ENCODE measurements around the gene TES. TPM values are rescaled to one million over a fixed set of nuclear protein-coding genes. Genes with fewer than 3 reads are reported as not detected.
A peak's percentile ranks its signal among the peaks of the same experiment; 100 is the strongest.

Gene TES
- total RNA-seq, 2 experiments from 2014 or later = 134 to 140 TPM

DNA sequence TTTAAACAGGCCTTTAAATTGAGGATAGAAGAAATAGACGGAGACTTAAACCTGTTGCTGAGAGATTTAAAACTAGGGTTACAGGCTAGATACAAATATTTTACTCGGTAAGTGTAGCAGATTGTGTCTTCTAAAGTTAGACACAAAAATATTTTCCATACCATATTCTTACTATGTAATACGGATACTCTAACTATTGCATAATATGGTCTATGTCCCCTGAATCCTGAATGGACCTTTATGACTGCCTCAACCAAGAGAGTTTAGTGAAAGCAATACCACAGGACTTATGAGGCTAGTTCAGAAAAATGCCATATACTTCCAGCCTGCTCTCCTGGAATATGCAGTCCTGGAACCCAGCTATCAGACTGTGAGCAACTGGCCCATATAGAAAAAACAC is 13.4 kb upstream of the TES start:
- CTCF ChIA-PET = no interaction called here

DNA sequence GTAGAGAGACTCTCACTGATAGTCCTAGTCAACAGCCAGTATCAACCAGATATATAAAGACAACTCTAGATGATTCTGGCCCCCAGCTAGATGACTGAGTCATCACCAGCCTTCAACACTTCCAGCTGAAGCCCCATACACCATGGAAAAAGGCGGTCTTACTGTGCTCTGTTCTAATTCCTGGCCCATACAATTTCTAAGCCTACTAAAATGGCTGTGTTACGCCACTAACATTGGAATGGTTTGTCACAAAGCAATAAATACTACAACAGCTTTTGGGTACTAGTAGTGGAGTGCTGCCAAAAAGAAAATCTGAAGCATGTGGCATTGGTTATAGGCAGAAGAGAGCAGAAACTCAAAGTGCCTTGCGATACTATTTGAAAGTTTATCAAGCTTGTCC is 13.0 kb upstream of the TES start:
- peaks cover 11% of the 10 kb centered on the region for H3K27me3 Mint-ChIP-seq
- POLR2A ChIA-PET = no interaction called here

More for the DNA sequence above, 13.4 kb upstream of the TES start:
- DNase-seq = no peak
- Mint-ChIP-seq H3K27me3 (peaks cover 12% of the 10 kb centered on the region), H3K4me1 (no peaks in the 10 kb centered on the region), H3K27ac (no peak overlapping the region), H3K9me3 (no peaks in the 10 kb centered on the region), H3K4me3 (no peak overlapping the region), H3K36me3 (ENCODE audit: low read depth) (no peaks in the 10 kb centered on the region)
- POLR2A ChIA-PET = no interaction called here

DNA sequence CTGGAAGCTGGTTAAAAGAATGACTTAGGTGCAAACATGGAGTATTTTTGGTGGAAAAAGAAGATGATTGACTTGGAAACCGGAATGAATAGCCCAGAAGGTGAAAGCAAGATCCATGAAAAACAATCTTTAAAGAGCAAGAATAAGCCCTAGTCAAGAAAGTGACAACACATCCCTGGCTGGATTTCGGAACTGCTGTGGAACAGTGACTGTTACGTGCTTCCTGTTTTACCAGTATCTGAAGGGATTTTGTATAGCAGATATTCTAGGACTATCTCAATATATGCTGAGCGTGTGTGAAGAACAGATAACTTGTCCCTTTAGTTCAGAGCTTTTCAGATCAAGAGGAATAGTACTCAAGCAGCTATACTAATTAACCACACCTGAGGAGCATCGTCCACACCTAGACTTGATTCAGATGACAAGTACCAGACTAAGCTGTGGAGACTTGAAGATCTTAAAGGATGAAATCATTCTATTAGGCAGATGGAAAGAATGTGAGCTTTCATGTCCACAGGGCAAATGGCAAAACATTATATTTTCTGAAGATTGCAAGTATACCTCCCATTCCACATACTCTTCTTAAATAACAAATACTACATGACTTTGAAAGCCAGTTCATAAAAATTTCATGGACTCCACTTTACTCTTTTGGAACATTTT is 11.5 kb upstream of the TES start:
- Mint-ChIP-seq H3K36me3 (ENCODE audit: low read depth) (no peaks in the 10 kb centered on the region), H3K9me3 (no peaks in the 10 kb centered on the region), H3K27me3 (peaks cover 18% of the 10 kb centered on the region), H3K27ac (no peak overlapping the region), H3K4me3 (no peak overlapping the region), H3K4me1 (no peaks in the 10 kb centered on the region)
- POLR2A ChIA-PET = interaction anchor here (1.2 kb wide), 1 partner anchor 12 kb away, joined by 6 read pairs; the partner anchor contains the start of gene TES
- CTCF ChIA-PET = interaction anchor here (1.0 to 1.2 kb wide), 3 partner anchors 19 to 59 kb away, joined by 3 to 4 read pairs (median 4); no protein-coding TSS in a partner anchor
- no peak for DNase-seq

More for the DNA sequence above, 13.0 kb upstream of the TES start:
- Mint-ChIP-seq H3K4me1 (no peaks in the 10 kb centered on the region), H3K36me3 (ENCODE audit: low read depth) (no peaks in the 10 kb centered on the region), H3K9me3 (no peaks in the 10 kb centered on the region), H3K27ac (no peak overlapping the region), H3K4me3 (no peak overlapping the region)
- no peak for DNase-seq
- CTCF ChIA-PET = no interaction called here

DNA sequence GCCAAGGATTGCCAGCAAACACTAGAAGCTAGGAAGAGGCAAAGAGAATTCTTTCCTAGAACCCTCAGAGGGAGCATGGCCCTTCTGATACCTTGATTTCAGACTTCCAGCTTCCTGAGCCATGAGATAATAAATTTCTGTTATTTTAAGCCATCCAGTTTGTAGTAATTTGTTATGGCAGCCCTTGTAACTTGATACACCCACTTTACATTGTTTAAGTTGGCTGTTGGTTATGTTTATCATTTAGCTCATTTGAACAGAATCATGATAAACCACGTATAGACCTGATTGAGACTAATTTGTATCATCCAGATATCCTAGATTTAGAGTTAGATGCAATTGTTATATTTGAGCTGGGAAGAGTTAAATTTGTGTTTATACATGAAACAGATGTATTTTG is 9.4 kb upstream of the TES start:
- no peaks in the 10 kb centered on the region for H3K36me3 Mint-ChIP-seq (ENCODE audit: low read depth)
- H3K4me3 Mint-ChIP-seq = no peak overlapping the region
- no peaks in the 10 kb centered on the region for H3K9me3 Mint-ChIP-seq
- ChIA-PET CTCF (interaction anchor here (0.8 to 1.3 kb wide), 4 partner anchors 9 to 35 kb away, joined by 3 to 4 read pairs (median 3); partner anchors contain the start of gene TES), POLR2A (interaction anchor here (2.7 kb wide), 1 partner anchor 10 kb away, joined by 13 read pairs; the partner anchor contains the start of gene TES)
- no peak for DNase-seq
- no peaks in the 10 kb centered on the region for H3K4me1 Mint-ChIP-seq
- peaks cover 18% of the 10 kb centered on the region for H3K27me3 Mint-ChIP-seq
- no peak overlapping the region for H3K27ac Mint-ChIP-seq

DNA sequence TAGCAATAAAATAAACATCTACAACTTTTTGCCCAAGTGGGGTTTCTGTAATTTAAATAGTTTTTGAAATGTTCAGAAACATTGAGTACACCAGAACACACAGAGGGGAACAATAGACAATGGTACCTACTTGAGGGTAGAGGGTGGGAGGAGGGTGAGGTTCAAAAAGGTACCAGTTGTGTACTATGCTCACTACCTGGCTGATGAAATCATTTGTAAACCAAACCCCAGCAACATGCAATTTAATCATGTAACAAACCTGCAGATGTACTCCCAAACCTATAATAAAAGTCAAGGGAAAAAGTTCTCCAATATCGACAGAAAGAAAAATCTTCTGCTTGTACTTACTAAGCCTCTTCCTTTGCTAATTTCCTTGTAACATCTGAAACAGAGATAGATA is 4.2 kb upstream of the TES start:
- H3K27me3 Mint-ChIP-seq = peaks cover 15% of the 10 kb centered on the region

DNA sequence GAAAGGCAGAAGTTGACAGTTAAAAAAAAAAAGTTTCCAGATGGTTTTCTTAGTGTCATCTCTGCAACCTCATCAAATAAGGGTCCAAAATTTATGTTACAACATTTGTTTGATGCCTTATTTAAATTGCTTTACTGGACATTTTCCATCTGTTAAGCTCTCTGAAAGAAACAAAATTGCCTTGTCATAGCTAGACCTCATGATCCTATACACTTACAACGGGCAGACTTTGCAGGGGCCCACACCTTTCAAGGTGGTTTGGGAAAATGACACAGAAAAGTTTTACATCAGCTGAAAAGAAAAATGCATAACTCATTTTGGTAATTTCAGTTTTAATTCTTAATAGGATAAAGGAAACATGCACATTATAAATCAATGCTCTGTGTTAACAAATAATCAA is 1.4 kb upstream of the TES start:
- H3K4me1 Mint-ChIP-seq = peaks cover 29% of the 10 kb centered on the region
- no peak overlapping the region for H3K4me3 Mint-ChIP-seq
- H3K27me3 Mint-ChIP-seq = no peaks in the 10 kb centered on the region
- no peak overlapping the region for H3K27ac Mint-ChIP-seq
- H3K9me3 Mint-ChIP-seq = no peaks in the 10 kb centered on the region
- no peak for DNase-seq
- H3K36me3 Mint-ChIP-seq (ENCODE audit: low read depth) = peaks cover 24% of the 10 kb centered on the region
- POLR2A ChIA-PET = interaction anchor here (0.6 to 6.0 kb wide), 3 partner anchors 11 to 617 kb away, joined by 3 to 58 read pairs (median 3); no protein-coding TSS in a partner anchor
- CTCF ChIA-PET = interaction anchor here (1.0 to 6.1 kb wide), 4 partner anchors 25 to 317 kb away, joined by 3 to 43 read pairs (median 16); no protein-coding TSS in a partner anchor

More for the DNA sequence above, 4.2 kb upstream of the TES start:
- Mint-ChIP-seq H3K4me3 (no peak overlapping the region), H3K4me1 (peaks cover 8% of the 10 kb centered on the region), H3K27ac (no peak overlapping the region), H3K9me3 (no peaks in the 10 kb centered on the region), H3K36me3 (ENCODE audit: low read depth) (peaks cover 3% of the 10 kb centered on the region)
- CTCF ChIA-PET = no interaction called here
- POLR2A ChIA-PET = no interaction called here
- DNase-seq = no peak

DNA sequence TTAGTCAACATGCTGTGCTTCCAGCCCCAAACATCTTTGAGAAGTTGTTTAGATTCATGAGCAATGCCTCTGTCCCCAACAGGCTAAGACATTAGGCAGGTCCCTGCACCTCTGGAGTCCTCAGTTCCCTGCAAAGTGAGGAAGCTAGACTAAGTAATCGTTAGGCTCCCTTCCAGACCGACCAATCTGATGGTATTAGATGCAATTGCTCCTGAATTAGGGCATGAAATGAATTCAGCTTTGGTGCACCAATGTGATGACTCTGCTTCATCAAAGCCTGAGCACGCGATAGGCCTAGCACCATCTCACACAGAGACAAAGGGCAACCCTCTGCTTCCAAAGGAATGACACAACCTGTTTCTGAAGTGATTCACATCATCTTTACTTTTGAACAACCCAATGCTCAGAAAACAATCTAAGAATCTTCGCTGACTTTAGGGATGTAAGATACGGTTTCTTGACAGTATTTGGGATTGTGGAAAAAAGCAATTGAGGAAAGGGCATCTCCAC is 723 bp upstream of the TES start:
- Mint-ChIP-seq H3K27ac (peak overlapping the region; percentile 47), H3K9me3 (no peaks in the 10 kb centered on the region), H3K27me3 (no peaks in the 10 kb centered on the region), H3K36me3 (ENCODE audit: low read depth) (peaks cover 25% of the 10 kb centered on the region), H3K4me3 (peak overlapping the region; percentile 63), H3K4me1 (peaks cover 36% of the 10 kb centered on the region)
- CTCF ChIA-PET = interaction anchor here (0.8 to 6.1 kb wide), 9 partner anchors 9 to 42 kb away, joined by 3 to 43 read pairs (median 7); no protein-coding TSS in a partner anchor
- DNase-seq = no peak
- POLR2A ChIA-PET = interaction anchor here (0.7 to 6.0 kb wide), 18 partner anchors 8 to 317 kb away, joined by 3 to 58 read pairs (median 8); no protein-coding TSS in a partner anchor

DNA sequence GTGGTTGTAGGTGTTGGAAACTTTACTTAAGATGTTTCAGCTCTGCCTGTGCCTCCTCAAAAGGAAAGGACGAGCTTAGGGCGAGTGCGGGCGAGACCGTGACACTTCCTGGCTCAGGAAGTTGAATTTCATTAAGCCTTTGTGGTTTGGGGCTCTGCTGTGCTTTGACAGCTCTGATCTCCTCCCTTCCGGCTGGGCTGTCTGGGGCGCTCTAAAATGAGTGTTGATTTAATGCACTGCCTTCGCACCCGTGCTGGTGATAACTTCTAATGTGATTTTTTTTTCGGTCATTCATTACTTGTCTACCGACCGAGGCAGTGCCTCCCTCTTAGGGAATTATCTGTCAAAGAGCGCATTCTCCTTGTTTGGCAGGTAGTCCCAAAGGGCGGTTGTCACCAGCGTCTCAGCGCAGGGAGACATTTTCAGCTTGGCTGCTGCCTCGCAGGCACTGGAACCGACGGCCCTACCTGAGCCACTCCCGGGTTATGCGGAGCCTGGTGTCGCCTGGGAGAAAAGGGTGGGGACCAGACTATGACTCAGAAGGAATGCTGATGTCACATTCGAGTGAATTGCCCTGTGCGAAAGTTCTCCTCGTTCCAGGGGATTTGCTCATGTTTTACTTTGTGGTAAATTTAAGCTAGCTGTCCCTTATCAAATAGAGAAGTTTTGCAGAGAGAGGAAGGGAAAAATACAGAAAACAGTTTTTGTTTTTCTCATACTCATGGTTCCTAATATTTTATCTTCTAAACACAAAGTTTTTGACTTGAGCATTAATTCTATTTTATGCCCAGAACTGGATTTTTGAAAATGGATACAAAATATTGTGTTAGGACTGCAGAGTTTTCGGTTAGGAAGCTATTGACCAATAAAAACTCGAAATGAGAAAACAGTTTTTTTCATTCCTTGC is 920 bp downstream of the TES start:
- Mint-ChIP-seq H3K4me1 (peaks cover 52% of the 10 kb centered on the region), H3K36me3 (ENCODE audit: low read depth) (peaks cover 35% of the 10 kb centered on the region)

DNA sequence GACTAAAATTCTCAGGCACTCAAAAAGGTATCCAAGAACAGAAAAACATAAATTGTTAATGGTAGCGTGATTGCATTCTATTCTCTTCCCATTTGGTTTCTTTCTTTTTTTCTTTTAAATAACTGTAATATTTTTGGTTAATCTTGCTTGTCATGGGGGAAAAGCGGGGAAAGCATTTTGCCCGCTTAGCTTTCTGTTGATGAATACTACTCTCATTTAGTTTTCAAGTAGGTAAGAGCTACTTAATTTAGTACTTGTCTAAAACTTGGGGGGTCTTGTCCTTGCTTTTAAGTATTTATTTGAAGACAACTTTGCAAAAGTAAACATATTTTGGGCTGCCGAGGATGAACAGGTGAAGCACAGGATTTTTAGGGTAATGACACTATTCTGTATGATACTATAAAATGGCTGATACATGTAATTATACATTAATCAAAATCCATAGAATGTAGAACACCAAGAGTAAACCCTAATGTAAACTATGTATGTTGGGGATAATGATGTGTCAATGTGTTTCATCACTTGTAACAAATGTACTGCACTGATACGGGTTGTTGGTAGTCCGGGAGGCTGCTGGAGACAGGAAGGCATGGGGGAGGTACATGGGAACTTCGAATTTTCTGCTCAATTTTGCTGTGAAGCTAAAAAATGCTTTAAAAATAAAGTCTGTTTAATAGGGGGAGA is 1.7 kb downstream of the TES start:
- Mint-ChIP-seq H3K4me3 (peak overlapping the region; percentile 91), H3K27me3 (no peaks in the 10 kb centered on the region), H3K36me3 (ENCODE audit: low read depth) (peaks cover 35% of the 10 kb centered on the region), H3K4me1 (peaks cover 55% of the 10 kb centered on the region), H3K9me3 (no peaks in the 10 kb centered on the region), H3K27ac (peak overlapping the region; percentile 97)
- DNase-seq = no peak
- ChIA-PET CTCF (interaction anchor here (1.2 to 6.1 kb wide), 10 partner anchors 11 to 314 kb away, joined by 3 to 43 read pairs (median 5); no protein-coding TSS in a partner anchor), POLR2A (interaction anchor here (0.8 to 6.0 kb wide), 14 partner anchors 11 to 1289 kb away, joined by 3 to 58 read pairs (median 10); no protein-coding TSS in a partner anchor)

More for the DNA sequence above, 920 bp downstream of the TES start:
- Mint-ChIP-seq H3K4me3 (peak overlapping the region; percentile 91), H3K27me3 (no peaks in the 10 kb centered on the region), H3K27ac (peak overlapping the region; percentile 97), H3K9me3 (no peaks in the 10 kb centered on the region)
- ChIA-PET POLR2A (interaction anchor here (0.7 to 6.0 kb wide), 23 partner anchors 9 to 1288 kb away, joined by 3 to 58 read pairs (median 7); no protein-coding TSS in a partner anchor), CTCF (interaction anchor here (0.6 to 6.1 kb wide), 14 partner anchors 9 to 315 kb away, joined by 3 to 43 read pairs (median 4); no protein-coding TSS in a partner anchor)
- peak; percentile 82 for DNase-seq

DNA sequence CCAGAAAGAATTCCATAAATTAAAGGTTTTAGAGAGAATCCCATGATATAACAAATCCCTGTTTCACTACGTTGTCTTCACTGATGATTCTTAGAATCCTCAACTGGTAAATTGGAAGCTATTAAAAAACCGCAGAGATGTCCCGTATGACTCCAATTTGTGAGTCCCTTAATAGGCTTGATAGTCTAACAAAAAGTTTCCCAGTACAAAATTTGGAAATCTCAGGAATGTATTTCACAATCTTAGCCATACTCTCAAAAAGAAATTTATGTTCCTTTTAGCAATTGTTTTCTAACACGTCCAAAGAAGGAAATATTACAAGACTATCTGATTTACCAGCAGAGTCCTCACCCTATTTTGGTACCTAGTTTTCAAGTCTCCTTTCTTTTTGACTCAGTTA is 2.5 kb downstream of the TES start:
- peak overlapping the region; percentile 91 for H3K4me3 Mint-ChIP-seq
- H3K4me1 Mint-ChIP-seq = peaks cover 62% of the 10 kb centered on the region
- peaks cover 37% of the 10 kb centered on the region for H3K36me3 Mint-ChIP-seq (ENCODE audit: low read depth)
- ChIA-PET CTCF (interaction anchor here (1.7 to 6.1 kb wide), 4 partner anchors 13 to 313 kb away, joined by 5 to 43 read pairs (median 18); no protein-coding TSS in a partner anchor), POLR2A (interaction anchor here (6.0 kb wide), 1 partner anchor 18 kb away, joined by 58 read pairs; no protein-coding TSS in a partner anchor)
- H3K27ac Mint-ChIP-seq = peak overlapping the region; percentile 97
- H3K9me3 Mint-ChIP-seq = no peaks in the 10 kb centered on the region
- no peaks in the 10 kb centered on the region for H3K27me3 Mint-ChIP-seq
- no peak for DNase-seq

DNA sequence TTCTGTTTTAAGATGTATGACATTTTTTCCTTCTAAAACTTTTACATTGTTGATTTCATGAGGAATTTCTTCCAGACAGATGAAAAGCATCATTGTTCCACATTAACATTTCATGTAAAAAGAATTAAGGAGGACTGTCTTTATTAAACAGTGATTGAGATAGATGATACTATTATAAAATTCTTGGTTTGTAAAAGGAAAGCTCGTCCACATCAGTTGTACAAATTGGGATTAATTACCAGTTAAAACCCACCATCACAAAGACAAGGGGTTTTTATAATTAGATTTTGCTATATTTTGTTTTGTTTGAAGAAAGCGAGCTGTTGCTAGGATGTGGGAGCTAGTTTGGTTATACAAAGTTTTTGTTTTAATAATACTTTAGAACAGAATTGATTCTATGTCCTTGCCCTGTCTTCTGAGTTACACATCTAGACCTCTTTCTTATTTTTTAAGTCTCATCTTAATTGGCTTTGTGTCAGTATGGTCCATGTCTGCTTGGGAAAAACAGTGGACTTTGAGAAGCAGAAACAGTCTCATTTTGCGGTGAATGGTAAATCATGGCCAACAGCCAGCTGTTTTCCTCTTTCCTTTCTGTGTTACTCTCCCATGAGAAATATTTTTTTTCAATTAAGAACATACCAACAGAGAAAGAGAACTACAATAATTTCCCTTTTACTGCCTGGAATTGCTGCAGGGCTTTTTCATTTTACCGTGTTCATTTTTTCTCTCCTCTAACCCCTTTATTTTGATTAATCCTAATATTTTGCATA is 3.2 kb downstream of the TES start:
- DNase-seq = no peak
- Mint-ChIP-seq H3K4me1 (peaks cover 69% of the 10 kb centered on the region), H3K9me3 (no peaks in the 10 kb centered on the region), H3K27ac (peak overlapping the region; percentile 97), H3K4me3 (peak overlapping the region; percentile 91), H3K27me3 (no peaks in the 10 kb centered on the region), H3K36me3 (ENCODE audit: low read depth) (peaks cover 41% of the 10 kb centered on the region)
- CTCF ChIA-PET = interaction anchor here (1.7 to 6.1 kb wide), 2 partner anchors 22 to 313 kb away, joined by 5 to 43 read pairs; no protein-coding TSS in a partner anchor
- POLR2A ChIA-PET = interaction anchor here (6.0 kb wide), 1 partner anchor 18 kb away, joined by 58 read pairs; no protein-coding TSS in a partner anchor

Data from activated CD4-positive, alpha-beta memory T cell treated with anti-CD3 and anti-CD28 coated beads, Interleukin-2, amount 10 ng/mL, durations not matched to agents 7 days and 5 days (primary cell).